A549 (cell line): ENCODE data around the gene ATP1B1. TPM values are rescaled to one million over a fixed set of nuclear protein-coding genes. Genes with fewer than 3 reads are reported as not detected.
A peak's percentile ranks its signal among the peaks of the same experiment; 100 is the strongest.

Experiments used
- ATAC-seq, 2 experiments: fragments of 200-7000 bp in 1 of 2; fragments of >200 bp in 1 of 2; cut with Nextera tagmentation in 1 of 2; cut with Tn5 transposase in 1 of 2; 3 replicates each; pipeline versions ENCODE4 v1.8.0 to v1.9.1; 2018 to 2020; ENCODE audit warnings: mild to moderate bottlenecking in 1 of 2, moderate library complexity in 1 of 2
- CTCF ChIA-PET: fragments of 300-600 bp; sonication (Branson Sonifier 250); formaldehyde crosslinking; extraction: SDS; loops from one replicate; lab custom pipeline; 2021; ENCODE audit warnings: antibody characterized with exemption, inconsistent platforms; lab: Yijun Ruan, JAX
- POLR2A ChIA-PET: fragments of 350-600 bp; formaldehyde crosslinking; extraction: SDS; loops from one replicate; lab custom pipeline; 2021; ENCODE audit warnings: antibody characterized with exemption, inconsistent platforms; lab: Yijun Ruan, JAX
- DNase-seq, 2 experiments: peaks; one replicate each; pipeline versions ENCODE4 v3.0.0 to v3.0.0-alpha.2; 2011 to 2016; ENCODE audit warnings: low read depth in 1 of 2, low spot score in 1 of 2
- FAIRE-seq: peaks from 2 replicates; lab custom pipeline; 2011; peaks lifted over from hg19 to GRCh38; lab: Jason Lieb, UNC
- H3K27ac ChIP-seq, 2 experiments: fragments of >200 bp; sonication (Bioruptor Twin); formaldehyde crosslinking; 3 replicates each; pipeline ENCODE4 v1.5.1; 2016 to 2017
- H3K4me1 ChIP-seq: fragments of >200 bp; sonication (Bioruptor Twin); formaldehyde crosslinking; 3 replicates; pipeline ENCODE4 v1.6.1; 2016
- H3K4me2 ChIP-seq: fragments of >200 bp; sonication (Bioruptor Twin); formaldehyde crosslinking; 3 replicates; pipeline ENCODE4 v1.6.1; 2016
- H3K4me3 ChIP-seq: fragments of >200 bp; sonication (Bioruptor Twin); formaldehyde crosslinking; 3 replicates; pipeline ENCODE4 v1.5.1; 2016
- H3K9me3 ChIP-seq: fragments of >200 bp; sonication (Bioruptor Twin); formaldehyde crosslinking; 3 replicates; pipeline ENCODE4 v1.6.1; 2016
- BHLHE40 ChIP-seq: IDR thresholded peaks from 2 replicates; pipeline ENCODE4 v1.6.1; 2012; ENCODE audit warnings: low read depth, low read length, inconsistent platforms
- E2F6 ChIP-seq: IDR thresholded peaks from 2 replicates; pipeline ENCODE4 v1.6.1; 2012; ENCODE audit warnings: low read depth, borderline replicate concordance
- EHMT2 ChIP-seq: fragments of 200-600 bp; sonication (generic); IDR thresholded peaks from 2 replicates; pipeline ENCODE4 v1.6.1; 2016; ENCODE audit warnings: antibody characterized with exemption, low read depth, mild to moderate bottlenecking, moderate library complexity
- ELK1 ChIP-seq: fragments of 150-350 bp; IDR thresholded peaks from 2 replicates; pipeline ENCODE4 v1.6.1; 2014; ENCODE audit warnings: low read depth, mild to moderate bottlenecking, low read length
- EP300 ChIP-seq, 2 experiments: fragments of >200 bp; sonication (Bioruptor Twin); formaldehyde crosslinking; IDR thresholded peaks; 2 replicates in 1 of 2; 3 replicates in 1 of 2; pipeline ENCODE4 v1.6.1; 2016 to 2017
- HES2 ChIP-seq: fragments of >200 bp; sonication (Bioruptor Twin); formaldehyde crosslinking; IDR thresholded peaks from 2 replicates; pipeline ENCODE4 v1.6.1; 2016
- HMGXB4 ChIP-seq: fragments of 250-450 bp; sonication (Bioruptor Pico); IDR thresholded peaks from 2 replicates; pipeline ENCODE4 v1.5.0; 2021; ENCODE audit warnings: mild to moderate bottlenecking, moderate library complexity, borderline replicate concordance
- HOXA7 ChIP-seq: fragments of 250-450 bp; sonication (Bioruptor Pico); IDR thresholded peaks from 2 replicates; pipeline ENCODE4 v1.5.0; 2020; ENCODE audit warnings: mild to moderate bottlenecking, moderate library complexity
- HOXB13 ChIP-seq: fragments of 250-450 bp; sonication (Bioruptor Pico); IDR thresholded peaks from 2 replicates; pipeline ENCODE4 v1.5.0; 2020; ENCODE audit warnings: low read depth, mild to moderate bottlenecking, moderate library complexity
- HOXB5 ChIP-seq: fragments of 250-450 bp; sonication (Bioruptor Pico); IDR thresholded peaks from 2 replicates; pipeline ENCODE4 v1.5.0; 2020; ENCODE audit warnings: mild to moderate bottlenecking, moderate library complexity
- MAFK ChIP-seq: fragments of 450-650 bp; IDR thresholded peaks from 2 replicates; pipeline ENCODE4 v1.6.1; 2014; ENCODE audit not compliant: partially characterized antibody
- MAX ChIP-seq: IDR thresholded peaks from 2 replicates; pipeline ENCODE4 v1.6.1; 2012
- MYC ChIP-seq: IDR thresholded peaks from 2 replicates; pipeline ENCODE4 v1.6.1; 2012; ENCODE audit warnings: mild to moderate bottlenecking, inconsistent platforms, low read length, improper control_type of control experiment, borderline replicate concordance
- NFE2L2 ChIP-seq: fragments of 150-350 bp; conservative IDR thresholded peaks from 2 replicates; pipeline ENCODE4 v1.6.1; 2014; ENCODE audit warnings: low read length
- NPAS2 ChIP-seq: fragments of 250-450 bp; sonication (Bioruptor Pico); IDR thresholded peaks from 2 replicates; pipeline ENCODE4 v1.8.0; 2022; ENCODE audit warnings: mild to moderate bottlenecking, moderate library complexity, borderline replicate concordance
- NR3C1 ChIP-seq: fragments of >200 bp; sonication (Bioruptor Twin); formaldehyde crosslinking; IDR thresholded peaks from 3 replicates; pipeline ENCODE4 v1.6.1; 2017
- PBX3 ChIP-seq: IDR thresholded peaks from 2 replicates; pipeline ENCODE4 v1.6.1; 2012
- POLR2AphosphoS2 ChIP-seq: conservative IDR thresholded peaks from 2 replicates; pipeline ENCODE4 v1.6.1; 2012; ENCODE audit warnings: low read length, improper control_type of control experiment, inconsistent platforms
- RCOR1 ChIP-seq: fragments of 150-350 bp; IDR thresholded peaks from 2 replicates; pipeline ENCODE4 v1.6.1; 2014; ENCODE audit warnings: antibody characterized with exemption, low read length, low read depth
- SMC3 ChIP-seq: fragments of >200 bp; sonication (Bioruptor Twin); formaldehyde crosslinking; IDR thresholded peaks from 3 replicates; pipeline ENCODE4 v1.6.1; 2018; ENCODE audit warnings: inconsistent platforms
- SREBF2 ChIP-seq: fragments of 450-650 bp; IDR thresholded peaks from 2 replicates; pipeline ENCODE4 v1.6.1; 2014; ENCODE audit warnings: mild to moderate bottlenecking, moderate library complexity
- TFCP2L1 ChIP-seq: fragments of 250-450 bp; sonication (Bioruptor Pico); IDR thresholded peaks from 2 replicates; pipeline ENCODE4 v1.5.0; 2021; ENCODE audit warnings: mild to moderate bottlenecking
- TP53 ChIP-seq: fragments of 250-450 bp; sonication (Bioruptor Pico); IDR thresholded peaks from 2 replicates; pipeline ENCODE4 v1.5.0; 2021; ENCODE audit warnings: mild to moderate bottlenecking, moderate library complexity
- USF2 ChIP-seq: fragments of 450-650 bp; IDR thresholded peaks from 2 replicates; pipeline ENCODE4 v1.6.1; 2014; ENCODE audit warnings: antibody characterized with exemption
- ZC3H11A ChIP-seq: fragments of 450-650 bp; IDR thresholded peaks from 2 replicates; pipeline ENCODE4 v1.6.1; 2014; ENCODE audit warnings: antibody characterized with exemption, mild to moderate bottlenecking
- WGBS: methylation state at CpG from one replicate; pipeline ENCODE4 v1.1.6; 2017; ENCODE audit errors: missing lambda C conversion rate; 5-methylcytosine and 5-hydroxymethylcytosine counted together
- polyA plus RNA-seq, 4 experiments: library from polyadenylated mRNA; depleted of rRNA in 3 of 4; stranded (reverse); fragments of >200 nt; fragmentation: RNase III in 1 of 4; extraction: RNeasy Plus Mini Kit Qiagen cat#74134 plus additional on column Dnase treatment in 1 of 4; gene quantifications; 2 replicates in 3 of 4; 3 replicates in 1 of 4; pipeline ENCODE4 v1.2.3, GENCODE V29; 2011 to 2017

Gene ATP1B1
- polyA plus RNA-seq, 2 of the 4 experiments (the other 2 are of a cell fraction): 303 to 377 TPM

- TF ChIP-seq ELK1: no peak
- TF ChIP-seq E2F6: no peak
- TF ChIP-seq SREBF2: no peak
- no peak for TF ChIP-seq NR3C1
- no peak for TF ChIP-seq TP53 (CRISPR knock-in tag)
- no peak for TF ChIP-seq HOXB5
- TF ChIP-seq HOXA7 (CRISPR knock-in tag): no peak
- no peak for TF ChIP-seq BHLHE40
- no peak for TF ChIP-seq ZC3H11A
- no peak for TF ChIP-seq USF2
- TF ChIP-seq NFE2L2: no peak
- no peak for TF ChIP-seq HES2
- TF ChIP-seq SMC3: no peak
- no peak for TF ChIP-seq PBX3
- TF ChIP-seq MYC: no peak
- FAIRE-seq (no peak), DNase-seq (no peak), ATAC-seq (no peak)
- CTCF ChIA-PET: interaction anchor here (1.0 to 3.2 kb wide), 5 partner anchors 15 to 517 kb away, joined by 3 to 9 read pairs (median 3); no protein-coding TSS in a partner anchor
- Histone ChIP-seq H3K4me3 (no peak overlapping the region), H3K27ac (peak overlapping the region; percentile 96 to 98), H3K9me3 (no peaks in the 10 kb centered on the region), H3K4me1 (peaks cover 93% of the 10 kb centered on the region), H3K4me2 (peak overlapping the region; percentile 98)
- POLR2A ChIA-PET: interaction anchor here (0.6 to 3.8 kb wide), 3 partner anchors 11 to 250 kb away, joined by 3 to 42 read pairs (median 4); partner anchors contain the start of gene ATP1B1
- 66% methylated on average over 5 of the region's 5 CpGs for WGBS
These were observed 13.6 kb downstream of the ATP1B1 start for GRCh38 chr1:169120066-169120465.

- Histone ChIP-seq H3K4me3 (no peak overlapping the region), H3K4me1 (peaks cover 83% of the 10 kb centered on the region), H3K4me2 (peak overlapping the region; percentile 98), H3K27ac (peak overlapping the region; percentile 96 to 98; a peak in 4 of 6 replicates), H3K9me3 (no peaks in the 10 kb centered on the region)
- TF ChIP-seq HMGXB4 (CRISPR knock-in tag) (no peak), ELK1 (no peak), HOXA7 (CRISPR knock-in tag) (no peak), MAX (no peak), TFCP2L1 (CRISPR knock-in tag) (no peak), RCOR1 (no peak), NPAS2 (CRISPR knock-in tag) (no peak), EP300 (IDR thresholded peaks at IDR 0.05) (no peak), SMC3 (no peak), HOXB13 (CRISPR knock-in tag) (no peak), NFE2L2 (no peak), EHMT2 (no peak), MAFK (no peak), POLR2AphosphoS2 (no peak; the same call in 1 of the 2 replicates)
- FAIRE-seq: no peak
- 54% methylated on average over 6 of the region's 6 CpGs for WGBS
- peak in 1 of 2 experiments; percentile 7; a peak in 2 of 6 replicates for ATAC-seq
- no peak for DNase-seq
- CTCF ChIA-PET: interaction anchor here (0.7 to 1.4 kb wide), 2 partner anchors 10 to 518 kb away, joined by 3 read pairs; no protein-coding TSS in a partner anchor
- POLR2A ChIA-PET: interaction anchor here (0.9 to 3.8 kb wide), 2 partner anchors 12 to 15 kb away, joined by 4 to 42 read pairs; partner anchors contain the start of gene ATP1B1
These were observed 14.8 kb downstream of the ATP1B1 start for GRCh38 chr1:169121146-169121923.
